PFSK-1 (cell line): Measurements from ENCODE around the gene TBC1D8.

Source experiments
- FOXP2 ChIP-seq: optimal IDR thresholded peaks from 2 replicates; pipeline ENCODE3; 2011; ENCODE audit warnings: borderline replicate concordance, control low read depth, inconsistent platforms; ENCODE audit not compliant: insufficient read depth; ENCODE audit errors: extremely low read length, extremely low read depth
- POLR2AphosphoS5 ChIP-seq: IDR thresholded peaks from 2 replicates; pipeline ENCODE4 v1.6.1; 2012; ENCODE audit warnings: low read depth, mild to moderate bottlenecking, control low read depth, low read length, moderate library complexity
- SIN3A ChIP-seq: IDR thresholded peaks from 2 replicates; pipeline ENCODE4 v1.6.1; 2012; ENCODE audit warnings: mild to moderate bottlenecking, low read length, moderate library complexity, borderline replicate concordance; ENCODE audit not compliant: insufficient read depth
- TAF1 ChIP-seq: IDR thresholded peaks from 2 replicates; pipeline ENCODE4 v1.6.1; 2012; ENCODE audit warnings: low read length, control low read depth, borderline replicate concordance; ENCODE audit not compliant: insufficient read depth
- TF ChIP-seq, protein P1 (sequence below), 2 experiments: IDR thresholded peaks; 2 replicates each; pipeline versions ENCODE4 v1.6.1 to v1.8.0; 2011 to 2012; ENCODE audit warnings: low read depth in 2 of 2, low read length in 2 of 2, control low read depth in 1 of 2, inconsistent platforms in 1 of 2, mild to moderate bottlenecking in 1 of 2, moderate library complexity in 1 of 2; ENCODE audit not compliant: insufficient read depth in 1 of 2

TBC1D8 gene

DNA sequence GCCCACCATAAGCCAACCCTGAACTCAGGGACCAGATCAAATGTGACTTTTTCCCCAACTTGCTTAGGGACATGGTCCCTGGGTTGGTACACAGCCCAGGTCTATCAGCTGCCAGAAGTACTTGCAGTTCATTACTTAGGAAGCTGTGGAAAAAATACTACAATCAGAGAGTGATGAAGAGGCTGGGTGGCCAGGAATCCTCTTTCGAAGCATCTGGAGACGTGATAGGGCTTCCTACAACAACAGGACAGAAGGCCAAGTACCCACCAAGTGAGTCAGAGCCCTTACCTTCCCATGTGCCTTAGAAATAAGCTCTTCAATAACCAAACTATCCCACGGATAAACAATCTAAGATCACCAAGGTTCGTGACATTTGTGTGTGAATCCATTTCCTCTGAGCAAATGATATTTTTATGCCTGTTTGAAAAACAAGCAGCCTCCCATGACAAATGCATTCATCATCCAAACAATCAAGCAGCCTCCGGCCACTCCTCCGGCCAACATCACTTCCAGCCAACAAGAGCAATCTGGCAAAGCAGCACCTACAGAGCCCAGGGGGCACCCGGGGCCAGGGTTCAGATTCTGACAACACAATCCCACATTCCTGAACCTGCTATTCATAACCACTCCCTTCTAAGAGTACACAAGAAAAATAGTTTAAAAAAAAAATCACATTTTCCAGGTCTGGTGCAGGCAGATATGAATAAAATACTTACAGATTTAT lies 26.4 kb downstream of the TBC1D8 start:
- TF ChIP-seq SIN3A (no peak), TAF1 (no peak), POLR2AphosphoS5 (peak; percentile 34; the same call in 1 of the 2 replicates), FOXP2 (peak; percentile 11)
- TF ChIP-seq, protein P1, sequence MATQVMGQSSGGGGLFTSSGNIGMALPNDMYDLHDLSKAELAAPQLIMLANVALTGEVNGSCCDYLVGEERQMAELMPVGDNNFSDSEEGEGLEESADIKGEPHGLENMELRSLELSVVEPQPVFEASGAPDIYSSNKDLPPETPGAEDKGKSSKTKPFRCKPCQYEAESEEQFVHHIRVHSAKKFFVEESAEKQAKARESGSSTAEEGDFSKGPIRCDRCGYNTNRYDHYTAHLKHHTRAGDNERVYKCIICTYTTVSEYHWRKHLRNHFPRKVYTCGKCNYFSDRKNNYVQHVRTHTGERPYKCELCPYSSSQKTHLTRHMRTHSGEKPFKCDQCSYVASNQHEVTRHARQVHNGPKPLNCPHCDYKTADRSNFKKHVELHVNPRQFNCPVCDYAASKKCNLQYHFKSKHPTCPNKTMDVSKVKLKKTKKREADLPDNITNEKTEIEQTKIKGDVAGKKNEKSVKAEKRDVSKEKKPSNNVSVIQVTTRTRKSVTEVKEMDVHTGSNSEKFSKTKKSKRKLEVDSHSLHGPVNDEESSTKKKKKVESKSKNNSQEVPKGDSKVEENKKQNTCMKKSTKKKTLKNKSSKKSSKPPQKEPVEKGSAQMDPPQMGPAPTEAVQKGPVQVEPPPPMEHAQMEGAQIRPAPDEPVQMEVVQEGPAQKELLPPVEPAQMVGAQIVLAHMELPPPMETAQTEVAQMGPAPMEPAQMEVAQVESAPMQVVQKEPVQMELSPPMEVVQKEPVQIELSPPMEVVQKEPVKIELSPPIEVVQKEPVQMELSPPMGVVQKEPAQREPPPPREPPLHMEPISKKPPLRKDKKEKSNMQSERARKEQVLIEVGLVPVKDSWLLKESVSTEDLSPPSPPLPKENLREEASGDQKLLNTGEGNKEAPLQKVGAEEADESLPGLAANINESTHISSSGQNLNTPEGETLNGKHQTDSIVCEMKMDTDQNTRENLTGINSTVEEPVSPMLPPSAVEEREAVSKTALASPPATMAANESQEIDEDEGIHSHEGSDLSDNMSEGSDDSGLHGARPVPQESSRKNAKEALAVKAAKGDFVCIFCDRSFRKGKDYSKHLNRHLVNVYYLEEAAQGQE (IDR thresholded peaks at IDR 0.05; ENCODE audit: insufficient read depth in 1 of 2, low read depth in 2 of 2, low read length in 2 of 2): no peak

DNA sequence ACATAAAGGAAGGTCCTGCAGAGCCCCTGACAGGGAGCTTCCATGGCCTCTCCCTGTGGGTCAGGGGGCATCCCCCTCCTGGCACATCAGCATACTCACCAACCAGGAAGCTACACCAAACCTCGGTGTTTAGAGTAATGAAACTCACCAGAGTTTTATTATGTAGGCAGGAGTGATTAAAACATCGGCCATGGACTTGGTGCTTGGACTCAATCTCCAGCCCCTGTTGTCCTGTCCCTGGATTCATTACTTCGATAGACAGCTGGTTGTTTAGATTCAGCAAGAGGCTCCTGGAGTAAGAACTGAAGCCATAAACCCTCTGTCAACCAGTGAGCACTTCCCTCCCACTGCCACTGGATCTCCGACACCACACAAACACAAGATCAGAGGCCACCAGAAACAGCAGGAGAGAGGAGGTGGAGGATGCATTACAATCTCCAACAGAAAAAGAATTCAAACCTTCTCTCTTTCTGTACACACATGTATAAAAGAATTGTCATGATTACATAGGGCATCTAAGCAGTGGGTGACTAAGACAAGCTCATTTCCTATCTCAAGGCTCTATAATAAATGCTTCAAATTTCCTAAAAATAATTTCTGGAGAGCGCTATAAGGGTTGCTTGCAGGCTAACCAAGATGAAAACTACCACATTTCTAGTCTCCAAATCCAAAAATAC lies 27.2 kb downstream of the TBC1D8 start:
- no peak for TF ChIP-seq POLR2AphosphoS5
- TF ChIP-seq FOXP2: no peak
- TF ChIP-seq SIN3A: no peak
- TF ChIP-seq TAF1: no peak
- TF ChIP-seq, protein P1 (IDR thresholded peaks at IDR 0.05; ENCODE audit: insufficient read depth in 1 of 2, low read depth in 2 of 2, low read length in 2 of 2): no peak

DNA sequence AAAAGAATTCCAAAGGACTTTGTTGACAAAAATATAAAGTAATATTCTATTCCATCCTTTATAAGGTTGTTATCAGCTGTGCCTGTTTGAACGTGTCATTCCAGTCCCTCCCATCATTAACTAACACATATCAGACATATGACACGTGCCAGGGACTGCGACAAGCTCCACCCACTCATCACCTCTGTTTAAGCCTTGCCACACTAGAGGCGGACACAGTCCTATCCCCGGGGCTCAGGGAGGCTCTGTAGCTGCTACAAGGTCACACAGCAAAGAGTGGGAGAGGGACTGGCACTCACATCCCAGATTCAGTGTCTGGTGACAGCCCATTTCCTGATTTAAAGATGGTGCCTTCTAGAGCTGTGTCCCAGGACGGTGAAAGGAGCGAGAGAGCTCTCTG lies 30.0 kb downstream of the TBC1D8 start:
- TF ChIP-seq, protein P1 (IDR thresholded peaks at IDR 0.05; ENCODE audit: insufficient read depth in 1 of 2, low read depth in 2 of 2, low read length in 2 of 2): no peak
- TF ChIP-seq TAF1 (no peak), FOXP2 (no peak), POLR2AphosphoS5 (no peak), SIN3A (no peak)

DNA sequence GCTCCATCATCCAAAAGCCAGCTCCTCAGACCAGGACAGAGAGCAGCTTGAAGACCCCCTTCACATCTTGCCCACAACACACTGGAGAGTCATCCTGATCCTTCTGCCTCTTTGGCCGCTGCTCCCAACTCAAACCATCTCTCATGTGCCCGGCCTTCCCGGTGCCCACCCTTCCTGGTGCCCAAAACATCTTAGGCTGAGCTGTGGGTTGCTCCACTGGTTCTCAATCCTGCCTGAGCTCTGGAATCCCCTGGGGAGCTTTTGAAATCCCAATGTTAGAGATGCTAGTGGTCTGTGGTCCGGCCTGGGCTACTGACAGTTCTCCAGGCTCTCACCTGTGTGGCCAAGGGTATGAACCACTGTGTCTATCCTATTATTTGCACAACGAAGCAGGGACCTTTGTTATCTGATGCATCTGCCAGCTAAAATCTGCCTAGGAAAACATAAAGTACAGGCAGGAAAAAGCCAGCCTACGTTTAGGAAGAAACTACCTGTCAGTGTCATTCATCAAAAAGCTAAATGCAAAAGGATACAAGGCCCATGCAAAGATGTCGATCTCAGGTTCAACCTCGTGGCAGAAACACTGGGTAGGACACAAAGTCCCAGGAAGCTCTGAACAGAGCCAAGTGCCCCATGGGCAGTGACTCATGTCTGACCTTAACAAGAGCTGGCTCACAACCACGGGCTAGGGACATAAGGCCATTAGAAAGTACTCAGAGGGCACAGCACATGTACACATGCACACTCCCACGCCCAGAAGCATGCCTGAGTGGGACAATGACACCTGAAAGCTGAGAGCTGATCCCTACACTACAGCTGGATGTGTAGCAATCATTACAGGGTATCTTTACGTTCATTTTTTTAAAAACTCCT lies 30.8 kb downstream of the TBC1D8 start:
- TF ChIP-seq, protein P1 (IDR thresholded peaks at IDR 0.05; ENCODE audit: insufficient read depth in 1 of 2, low read depth in 2 of 2, low read length in 2 of 2): no peak
- TF ChIP-seq POLR2AphosphoS5: no peak
